K562 (cell line): ENCODE measurements around the gene PELI3. TPM values are rescaled to one million over a fixed set of nuclear protein-coding genes. Genes with fewer than 3 reads are reported as not detected.

Experiments used
- CREB1 ChIP-seq, 2 experiments: sonication (generic) in 1 of 2; formaldehyde crosslinking in 1 of 2; IDR thresholded peaks; 2 replicates each; pipeline versions ENCODE4 v1.6.1 to v1.8.0; 2012 to 2022; ENCODE audit warnings: inconsistent platforms in 1 of 2, mild to moderate bottlenecking in 1 of 2, missing genetic modification reagents in 1 of 2, moderate library complexity in 1 of 2
- ELF4 ChIP-seq: fragments of 450-650 bp; formaldehyde crosslinking; IDR thresholded peaks from 2 replicates; pipeline ENCODE4 v1.4.0; 2022; ENCODE audit warnings: missing genetic modification characterization
- SIRT6 ChIP-seq: IDR thresholded peaks from one replicate; pipeline ENCODE4 v1.6.1; 2012; ENCODE audit warnings: low read depth, mild to moderate bottlenecking, control low read depth, inconsistent platforms, low read length, moderate library complexity
- ZNF184 ChIP-seq: sonication (generic); formaldehyde crosslinking; IDR thresholded peaks from 2 replicates; pipeline ENCODE4 v1.5.0; 2020; ENCODE audit warnings: missing genetic modification reagents
- ZNF280A ChIP-seq: fragments of 450-650 bp; IDR thresholded peaks from 2 replicates; pipeline ENCODE4 v1.6.1; 2018; ENCODE audit warnings: mild to moderate bottlenecking, low read depth; ENCODE audit not compliant: partially characterized antibody
- polyA plus RNA-seq, 8 experiments: library from polyadenylated mRNA; depleted of rRNA in 4 of 8; stranded (reverse) in 5 of 8; unstranded in 3 of 8; fragments of >200 nt; fragmentation: Nextera tagmentation in 2 of 8; fragmentation: Illumina TruSeq in 1 of 8; extraction: Ambion mirVana in 2 of 8; extraction: Trizol in 1 of 8; gene quantifications; 2 replicates each; pipeline versions ENCODE4 v1.2.1 to v1.2.3, GENCODE V29; 2011 to 2014; ENCODE audit warnings: inconsistent platforms in 1 of 8, missing spikeins in 1 of 8
- total RNA-seq, 7 experiments: library from RNA; depleted of rRNA in 6 of 7; stranded (reverse); fragments of >200 nt in 6 of 7; fragmentation: Illumina TruSeq in 2 of 7; extraction: Trizol in 2 of 7; gene quantifications; 2 replicates each; pipeline versions ENCODE4 v1.2.1 to v1.2.3, GENCODE V29; 2011 to 2021; ENCODE audit warnings: low replicate concordance in 1 of 7
- TF ChIP-seq, protein P1 (sequence below): fragments of 200-600 bp; sonication (generic); IDR thresholded peaks from one replicate; pipeline ENCODE4 v1.6.1; 2012; ENCODE audit warnings: mild to moderate bottlenecking, low read depth, low read length, inconsistent platforms
- TF ChIP-seq, protein P2 (sequence below): IDR thresholded peaks from 3 replicates; pipeline ENCODE4 v1.6.1; 2011; ENCODE audit warnings: borderline replicate concordance, mild to moderate bottlenecking, moderate library complexity; ENCODE audit not compliant: insufficient read length; ENCODE audit errors: extremely low read depth

PELI3 gene
- total and polyA plus RNA-seq, 9 of the 15 experiments (the other 6 are each of a cell fraction or from before 2014, with no cell fraction given): 0.17 to 4.2 (median 1.9) TPM

- TF ChIP-seq, protein P1, sequence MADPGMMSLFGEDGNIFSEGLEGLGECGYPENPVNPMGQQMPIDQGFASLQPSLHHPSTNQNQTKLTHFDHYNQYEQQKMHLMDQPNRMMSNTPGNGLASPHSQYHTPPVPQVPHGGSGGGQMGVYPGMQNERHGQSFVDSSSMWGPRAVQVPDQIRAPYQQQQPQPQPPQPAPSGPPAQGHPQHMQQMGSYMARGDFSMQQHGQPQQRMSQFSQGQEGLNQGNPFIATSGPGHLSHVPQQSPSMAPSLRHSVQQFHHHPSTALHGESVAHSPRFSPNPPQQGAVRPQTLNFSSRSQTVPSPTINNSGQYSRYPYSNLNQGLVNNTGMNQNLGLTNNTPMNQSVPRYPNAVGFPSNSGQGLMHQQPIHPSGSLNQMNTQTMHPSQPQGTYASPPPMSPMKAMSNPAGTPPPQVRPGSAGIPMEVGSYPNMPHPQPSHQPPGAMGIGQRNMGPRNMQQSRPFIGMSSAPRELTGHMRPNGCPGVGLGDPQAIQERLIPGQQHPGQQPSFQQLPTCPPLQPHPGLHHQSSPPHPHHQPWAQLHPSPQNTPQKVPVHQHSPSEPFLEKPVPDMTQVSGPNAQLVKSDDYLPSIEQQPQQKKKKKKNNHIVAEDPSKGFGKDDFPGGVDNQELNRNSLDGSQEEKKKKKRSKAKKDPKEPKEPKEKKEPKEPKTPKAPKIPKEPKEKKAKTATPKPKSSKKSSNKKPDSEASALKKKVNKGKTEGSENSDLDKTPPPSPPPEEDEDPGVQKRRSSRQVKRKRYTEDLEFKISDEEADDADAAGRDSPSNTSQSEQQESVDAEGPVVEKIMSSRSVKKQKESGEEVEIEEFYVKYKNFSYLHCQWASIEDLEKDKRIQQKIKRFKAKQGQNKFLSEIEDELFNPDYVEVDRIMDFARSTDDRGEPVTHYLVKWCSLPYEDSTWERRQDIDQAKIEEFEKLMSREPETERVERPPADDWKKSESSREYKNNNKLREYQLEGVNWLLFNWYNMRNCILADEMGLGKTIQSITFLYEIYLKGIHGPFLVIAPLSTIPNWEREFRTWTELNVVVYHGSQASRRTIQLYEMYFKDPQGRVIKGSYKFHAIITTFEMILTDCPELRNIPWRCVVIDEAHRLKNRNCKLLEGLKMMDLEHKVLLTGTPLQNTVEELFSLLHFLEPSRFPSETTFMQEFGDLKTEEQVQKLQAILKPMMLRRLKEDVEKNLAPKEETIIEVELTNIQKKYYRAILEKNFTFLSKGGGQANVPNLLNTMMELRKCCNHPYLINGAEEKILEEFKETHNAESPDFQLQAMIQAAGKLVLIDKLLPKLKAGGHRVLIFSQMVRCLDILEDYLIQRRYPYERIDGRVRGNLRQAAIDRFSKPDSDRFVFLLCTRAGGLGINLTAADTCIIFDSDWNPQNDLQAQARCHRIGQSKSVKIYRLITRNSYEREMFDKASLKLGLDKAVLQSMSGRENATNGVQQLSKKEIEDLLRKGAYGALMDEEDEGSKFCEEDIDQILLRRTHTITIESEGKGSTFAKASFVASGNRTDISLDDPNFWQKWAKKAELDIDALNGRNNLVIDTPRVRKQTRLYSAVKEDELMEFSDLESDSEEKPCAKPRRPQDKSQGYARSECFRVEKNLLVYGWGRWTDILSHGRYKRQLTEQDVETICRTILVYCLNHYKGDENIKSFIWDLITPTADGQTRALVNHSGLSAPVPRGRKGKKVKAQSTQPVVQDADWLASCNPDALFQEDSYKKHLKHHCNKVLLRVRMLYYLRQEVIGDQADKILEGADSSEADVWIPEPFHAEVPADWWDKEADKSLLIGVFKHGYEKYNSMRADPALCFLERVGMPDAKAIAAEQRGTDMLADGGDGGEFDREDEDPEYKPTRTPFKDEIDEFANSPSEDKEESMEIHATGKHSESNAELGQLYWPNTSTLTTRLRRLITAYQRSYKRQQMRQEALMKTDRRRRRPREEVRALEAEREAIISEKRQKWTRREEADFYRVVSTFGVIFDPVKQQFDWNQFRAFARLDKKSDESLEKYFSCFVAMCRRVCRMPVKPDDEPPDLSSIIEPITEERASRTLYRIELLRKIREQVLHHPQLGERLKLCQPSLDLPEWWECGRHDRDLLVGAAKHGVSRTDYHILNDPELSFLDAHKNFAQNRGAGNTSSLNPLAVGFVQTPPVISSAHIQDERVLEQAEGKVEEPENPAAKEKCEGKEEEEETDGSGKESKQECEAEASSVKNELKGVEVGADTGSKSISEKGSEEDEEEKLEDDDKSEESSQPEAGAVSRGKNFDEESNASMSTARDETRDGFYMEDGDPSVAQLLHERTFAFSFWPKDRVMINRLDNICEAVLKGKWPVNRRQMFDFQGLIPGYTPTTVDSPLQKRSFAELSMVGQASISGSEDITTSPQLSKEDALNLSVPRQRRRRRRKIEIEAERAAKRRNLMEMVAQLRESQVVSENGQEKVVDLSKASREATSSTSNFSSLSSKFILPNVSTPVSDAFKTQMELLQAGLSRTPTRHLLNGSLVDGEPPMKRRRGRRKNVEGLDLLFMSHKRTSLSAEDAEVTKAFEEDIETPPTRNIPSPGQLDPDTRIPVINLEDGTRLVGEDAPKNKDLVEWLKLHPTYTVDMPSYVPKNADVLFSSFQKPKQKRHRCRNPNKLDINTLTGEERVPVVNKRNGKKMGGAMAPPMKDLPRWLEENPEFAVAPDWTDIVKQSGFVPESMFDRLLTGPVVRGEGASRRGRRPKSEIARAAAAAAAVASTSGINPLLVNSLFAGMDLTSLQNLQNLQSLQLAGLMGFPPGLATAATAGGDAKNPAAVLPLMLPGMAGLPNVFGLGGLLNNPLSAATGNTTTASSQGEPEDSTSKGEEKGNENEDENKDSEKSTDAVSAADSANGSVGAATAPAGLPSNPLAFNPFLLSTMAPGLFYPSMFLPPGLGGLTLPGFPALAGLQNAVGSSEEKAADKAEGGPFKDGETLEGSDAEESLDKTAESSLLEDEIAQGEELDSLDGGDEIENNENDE: no peak
- TF ChIP-seq ELF4 (CRISPR knock-in tag) (no peak), ZNF184 (no peak), CREB1 (IDR thresholded peaks at IDR 0.05) (no peak), CREB1 (CRISPR knock-in tag; IDR thresholded peaks at IDR 0.05) (peak; percentile 57), ZNF280A (no peak), SIRT6 (no peak)
- TF ChIP-seq, protein P2, sequence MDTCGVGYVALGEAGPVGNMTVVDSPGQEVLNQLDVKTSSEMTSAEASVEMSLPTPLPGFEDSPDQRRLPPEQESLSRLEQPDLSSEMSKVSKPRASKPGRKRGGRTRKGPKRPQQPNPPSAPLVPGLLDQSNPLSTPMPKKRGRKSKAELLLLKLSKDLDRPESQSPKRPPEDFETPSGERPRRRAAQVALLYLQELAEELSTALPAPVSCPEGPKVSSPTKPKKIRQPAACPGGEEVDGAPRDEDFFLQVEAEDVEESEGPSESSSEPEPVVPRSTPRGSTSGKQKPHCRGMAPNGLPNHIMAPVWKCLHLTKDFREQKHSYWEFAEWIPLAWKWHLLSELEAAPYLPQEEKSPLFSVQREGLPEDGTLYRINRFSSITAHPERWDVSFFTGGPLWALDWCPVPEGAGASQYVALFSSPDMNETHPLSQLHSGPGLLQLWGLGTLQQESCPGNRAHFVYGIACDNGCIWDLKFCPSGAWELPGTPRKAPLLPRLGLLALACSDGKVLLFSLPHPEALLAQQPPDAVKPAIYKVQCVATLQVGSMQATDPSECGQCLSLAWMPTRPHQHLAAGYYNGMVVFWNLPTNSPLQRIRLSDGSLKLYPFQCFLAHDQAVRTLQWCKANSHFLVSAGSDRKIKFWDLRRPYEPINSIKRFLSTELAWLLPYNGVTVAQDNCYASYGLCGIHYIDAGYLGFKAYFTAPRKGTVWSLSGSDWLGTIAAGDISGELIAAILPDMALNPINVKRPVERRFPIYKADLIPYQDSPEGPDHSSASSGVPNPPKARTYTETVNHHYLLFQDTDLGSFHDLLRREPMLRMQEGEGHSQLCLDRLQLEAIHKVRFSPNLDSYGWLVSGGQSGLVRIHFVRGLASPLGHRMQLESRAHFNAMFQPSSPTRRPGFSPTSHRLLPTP: no peak
Measured at GRCh38 chr11:66418168-66418985, 48.3 kb upstream of the PELI3 start (continued).
